Measurements from ENCODE around the gene CARD19.

The CARD19 gene

DNA sequence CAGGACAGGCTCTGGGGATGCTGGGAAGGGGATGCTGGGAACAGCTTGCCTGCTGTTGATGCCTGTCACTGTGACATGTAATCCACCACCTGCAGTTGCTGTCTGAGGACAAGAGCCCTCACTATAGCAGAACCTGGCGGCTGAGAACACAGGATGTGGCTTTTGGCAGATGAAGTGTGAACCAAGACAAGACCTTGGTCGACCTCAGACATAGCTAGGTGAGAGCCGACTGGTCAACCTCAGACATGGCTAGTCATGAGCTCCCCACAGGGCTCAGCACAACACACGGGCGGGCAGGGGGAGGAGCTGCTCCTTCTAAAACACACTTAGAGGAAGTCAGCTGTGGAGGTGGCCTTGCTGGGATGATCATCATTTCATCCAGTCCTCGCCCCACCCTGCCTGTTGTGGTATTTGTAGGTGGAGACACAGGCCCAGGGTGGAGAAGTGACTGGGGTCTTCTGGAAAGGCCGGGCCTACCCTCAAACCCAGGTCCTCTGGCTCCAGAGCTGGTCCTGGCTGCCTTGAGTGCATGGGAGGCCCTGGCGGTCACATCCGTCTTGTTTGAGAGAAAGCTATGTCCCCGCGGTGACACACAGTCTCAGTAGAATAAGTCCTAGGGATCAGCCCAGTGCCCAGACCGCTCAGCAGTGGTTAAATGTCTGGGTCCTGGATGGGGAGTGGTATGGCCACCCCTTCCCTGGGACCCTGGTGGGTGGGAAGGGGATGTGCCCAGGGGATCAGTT, 31.5 kb upstream of the CARD19 start:
- DNase-seq: no peak

GRCh38 chr9:93065135-93065720, 30.8 kb upstream of the CARD19 start:
- no peak for DNase-seq

DNA sequence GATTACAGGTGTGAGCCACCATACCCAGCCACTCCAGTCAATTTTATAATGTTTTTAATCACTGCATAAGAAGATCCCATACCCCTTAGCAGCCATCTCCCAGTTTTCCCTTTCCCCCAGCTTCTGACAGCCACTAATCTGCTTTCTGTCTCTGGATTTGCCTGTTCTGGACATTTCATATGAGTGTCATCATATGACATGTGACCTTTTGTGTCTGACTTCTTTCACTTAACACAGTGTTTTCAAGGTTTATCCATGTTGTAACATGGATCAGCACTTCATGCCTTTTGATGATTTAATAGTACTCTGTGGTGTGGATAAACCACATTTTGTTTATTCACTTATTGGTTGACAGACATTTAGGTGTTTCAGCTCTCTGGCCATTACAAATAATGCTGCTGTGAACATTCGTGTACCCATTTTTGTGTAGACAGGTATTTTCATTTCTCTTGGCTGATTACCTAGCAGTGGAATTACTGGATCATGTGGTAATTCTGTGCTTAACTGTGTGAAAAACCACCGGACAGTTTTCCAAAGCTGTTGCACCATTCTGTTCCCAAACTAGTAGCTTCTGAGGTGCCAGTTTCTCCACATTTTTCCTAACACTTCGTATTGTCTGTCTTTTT, 28.9 kb upstream of the CARD19 start:
- no peak for DNase-seq

- DNase-seq: no peak
Measured at GRCh38 chr9:93068956-93069355, 27.1 kb upstream of the CARD19 start.

DNA sequence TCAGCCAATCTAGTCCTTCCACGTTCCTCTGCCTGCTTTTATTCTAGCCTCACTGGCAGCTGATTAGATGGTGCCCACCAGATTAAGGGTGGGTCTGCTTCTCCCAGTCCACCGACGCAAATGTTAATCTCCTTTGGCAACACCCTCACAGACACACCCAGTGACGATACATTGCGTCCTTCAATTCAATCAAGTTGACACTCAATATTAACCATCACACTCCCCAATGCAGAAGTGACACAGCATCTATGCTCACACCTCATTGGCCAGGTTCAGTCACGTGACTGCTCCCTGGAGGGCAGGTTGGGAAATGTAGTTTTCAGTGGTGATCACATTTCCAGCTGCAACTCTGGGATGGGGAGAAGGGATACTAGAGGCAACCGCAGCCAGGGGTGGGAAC, 24.6 kb upstream of the CARD19 start:
- no peak for DNase-seq

DNA sequence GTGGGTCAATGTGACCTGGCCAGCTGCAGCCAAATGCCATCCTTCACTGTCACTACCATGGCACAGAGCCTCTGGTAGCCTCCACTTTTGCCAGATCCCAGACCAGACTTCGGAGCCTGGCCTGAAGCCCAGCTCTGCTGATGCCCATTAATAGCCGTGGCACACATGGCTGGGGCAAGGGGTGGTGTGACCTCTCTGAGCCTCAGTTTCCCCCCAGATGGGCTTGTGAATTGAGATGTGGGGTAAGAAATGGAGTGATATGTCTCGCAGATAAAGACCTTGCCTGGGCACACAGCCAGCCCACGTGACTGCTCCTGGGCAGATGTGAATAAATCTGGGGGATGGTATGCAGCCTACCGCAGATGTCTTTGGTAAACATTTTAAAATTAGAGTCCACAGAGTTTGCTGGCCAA, 23.6 kb upstream of the CARD19 start:
- peak; percentile 44 for DNase-seq

DNA sequence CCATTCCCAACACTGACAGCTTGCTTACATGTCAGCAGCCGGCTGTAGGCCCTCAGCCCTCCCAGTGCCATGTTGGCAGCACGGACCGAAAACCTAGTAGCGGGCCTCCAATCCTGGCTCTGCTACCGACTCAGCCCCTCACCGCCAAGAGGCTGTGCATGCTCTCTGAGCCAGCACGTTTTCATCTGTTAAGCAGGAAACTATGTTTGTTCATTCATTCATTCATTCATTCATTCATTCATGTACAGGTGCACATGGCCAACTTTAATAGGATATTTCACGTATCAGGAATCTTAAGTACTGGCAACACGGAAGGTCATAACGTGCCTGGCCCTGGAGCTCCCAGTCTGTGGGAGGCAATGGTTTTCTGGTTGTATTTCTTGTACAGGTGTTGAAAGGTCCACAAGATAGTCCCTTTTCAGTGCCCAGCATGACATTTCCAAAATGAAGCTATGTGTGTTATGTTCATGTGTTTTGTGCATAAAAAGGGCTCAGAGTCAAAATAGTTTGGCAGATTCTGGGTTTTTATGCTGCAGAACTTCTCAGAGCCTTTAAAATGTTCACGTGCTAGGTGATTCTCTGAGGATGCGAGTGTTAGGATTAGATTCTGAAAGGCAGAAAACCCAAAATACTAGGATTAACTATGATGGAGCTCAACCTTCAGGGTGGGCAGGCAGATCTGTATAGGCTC, 19.8 kb upstream of the CARD19 start:
- DNase-seq: no peak

- DNase-seq: no peak
Measured at GRCh38 chr9:93076792-93077128, 19.3 kb upstream of the CARD19 start.

DNA sequence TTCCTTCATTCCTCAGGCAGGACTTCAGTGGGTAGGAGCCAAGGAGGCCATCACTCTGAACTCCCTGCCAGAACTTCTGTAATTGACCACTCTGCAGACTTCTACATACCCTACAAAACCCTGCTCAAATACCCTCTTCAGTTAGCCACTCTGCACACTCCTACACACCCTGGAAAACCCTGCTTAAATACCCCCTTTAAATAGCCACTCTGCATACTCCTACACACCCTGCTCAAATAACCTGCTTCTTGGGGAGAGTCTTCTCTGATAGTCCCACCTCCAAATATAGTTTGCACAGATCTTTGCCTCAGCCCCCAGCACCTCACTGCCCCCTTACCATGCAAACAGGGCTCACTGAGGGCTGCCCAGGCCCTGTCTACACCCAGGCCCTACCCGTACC, 18.6 kb upstream of the CARD19 start:
- no peak for DNase-seq

- DNase-seq: no peak
Measured at GRCh38 chr9:93077811-93078210, 18.2 kb upstream of the CARD19 start.

GRCh38 chr9:93079371-93079770, 16.6 kb upstream of the CARD19 start:
- no peak for DNase-seq

- DNase-seq: no peak
Measured at GRCh38 chr9:93080406-93080805, 15.6 kb upstream of the CARD19 start.

DNA sequence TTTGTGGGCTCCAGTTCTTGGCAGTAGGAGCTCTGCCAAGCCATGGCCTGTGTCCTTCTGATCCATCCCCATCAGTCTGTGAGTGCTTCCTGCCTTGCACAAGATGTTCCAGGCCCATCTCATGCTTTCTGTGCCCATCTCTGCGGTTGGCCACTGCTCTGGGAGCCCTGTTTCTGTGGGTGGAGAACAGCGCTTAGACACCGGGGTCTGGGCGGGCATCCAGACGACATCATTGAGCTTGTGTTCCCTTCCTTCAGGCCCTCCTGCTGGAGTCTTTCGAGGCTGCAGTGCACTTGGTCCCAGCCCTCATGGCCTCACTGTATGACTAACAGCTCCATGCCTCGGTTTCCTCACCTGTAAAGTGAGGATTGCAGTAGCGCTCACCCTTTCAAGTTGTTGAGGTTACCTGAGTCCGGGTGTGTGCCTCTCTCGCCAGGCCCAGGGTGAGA, 14.9 kb upstream of the CARD19 start:
- no peak for DNase-seq

- peak; percentile 50 for DNase-seq
Measured at GRCh38 chr9:93081931-93082330, 14.1 kb upstream of the CARD19 start.

- DNase-seq: no peak
Measured at GRCh38 chr9:93082841-93083411, 13.1 kb upstream of the CARD19 start.

DNA sequence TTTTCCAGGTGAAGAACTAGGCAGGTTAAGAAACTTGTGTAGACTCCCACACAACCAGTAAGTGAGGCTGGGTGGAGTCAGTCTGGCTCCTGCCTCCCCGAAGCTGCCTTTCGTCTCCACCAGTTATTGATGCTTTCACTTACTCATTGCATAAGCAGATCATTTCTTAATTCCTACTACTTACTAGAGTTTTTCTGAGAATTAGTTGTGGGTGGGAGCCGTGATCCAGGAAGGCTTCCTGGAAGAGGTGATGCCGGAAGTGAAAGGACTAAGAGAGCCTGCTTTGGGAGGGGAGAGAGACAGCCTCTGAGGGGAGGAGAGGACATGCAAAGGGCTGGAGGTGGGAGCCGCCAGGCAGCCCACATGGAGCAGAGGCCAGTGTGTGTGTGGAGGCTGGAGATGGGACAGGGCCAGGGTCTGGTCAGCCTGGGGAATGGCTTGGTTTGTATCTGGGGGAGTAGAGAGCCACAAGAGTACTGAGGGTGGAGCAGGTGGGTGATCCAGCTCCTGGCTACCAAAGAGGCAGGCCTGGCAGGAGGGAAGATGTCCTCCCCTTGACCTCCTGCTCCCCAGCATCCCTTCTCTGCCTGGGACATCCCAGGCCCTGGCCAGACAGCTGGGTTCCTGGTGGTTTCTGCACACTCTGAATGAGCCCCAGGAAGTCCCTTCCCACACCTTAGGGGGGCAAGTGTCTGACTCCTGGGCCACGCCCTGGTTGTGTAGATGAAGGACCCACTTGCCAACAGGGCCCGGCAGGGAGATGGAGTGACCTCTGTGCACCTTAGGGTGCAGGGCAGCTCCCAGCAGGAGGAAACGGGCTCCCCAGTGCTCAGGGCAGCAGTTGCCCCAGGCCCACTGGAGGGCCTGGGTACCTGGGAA, 12.2 kb upstream of the CARD19 start:
- DNase-seq: no peak

DNA sequence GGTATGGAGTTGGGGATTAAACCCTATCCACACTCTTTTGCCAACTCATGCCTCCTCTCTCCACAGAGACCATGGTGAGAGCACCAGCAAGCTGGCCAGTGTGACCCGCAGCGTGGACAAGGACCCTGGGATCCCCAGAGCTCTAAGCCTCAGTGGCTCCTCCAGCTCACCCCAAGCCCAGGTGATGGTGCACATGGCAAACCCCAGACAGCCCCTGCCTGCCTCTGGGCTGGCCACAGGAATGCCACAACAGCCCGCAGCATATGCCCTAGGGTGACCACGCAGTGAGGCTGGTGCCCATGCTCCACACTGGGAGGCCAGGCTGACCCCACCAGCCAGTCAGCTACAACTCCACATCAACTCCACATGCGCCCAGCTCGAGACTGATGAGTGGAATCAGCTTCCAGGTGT, 11.5 kb upstream of the CARD19 start:
- no peak for DNase-seq

GRCh38 chr9:93085676-93086075, 10.3 kb upstream of the CARD19 start:
- no peak for DNase-seq

GRCh38 chr9:93086447-93087224, 9.4 kb upstream of the CARD19 start:
- DNase-seq: no peak

DNA sequence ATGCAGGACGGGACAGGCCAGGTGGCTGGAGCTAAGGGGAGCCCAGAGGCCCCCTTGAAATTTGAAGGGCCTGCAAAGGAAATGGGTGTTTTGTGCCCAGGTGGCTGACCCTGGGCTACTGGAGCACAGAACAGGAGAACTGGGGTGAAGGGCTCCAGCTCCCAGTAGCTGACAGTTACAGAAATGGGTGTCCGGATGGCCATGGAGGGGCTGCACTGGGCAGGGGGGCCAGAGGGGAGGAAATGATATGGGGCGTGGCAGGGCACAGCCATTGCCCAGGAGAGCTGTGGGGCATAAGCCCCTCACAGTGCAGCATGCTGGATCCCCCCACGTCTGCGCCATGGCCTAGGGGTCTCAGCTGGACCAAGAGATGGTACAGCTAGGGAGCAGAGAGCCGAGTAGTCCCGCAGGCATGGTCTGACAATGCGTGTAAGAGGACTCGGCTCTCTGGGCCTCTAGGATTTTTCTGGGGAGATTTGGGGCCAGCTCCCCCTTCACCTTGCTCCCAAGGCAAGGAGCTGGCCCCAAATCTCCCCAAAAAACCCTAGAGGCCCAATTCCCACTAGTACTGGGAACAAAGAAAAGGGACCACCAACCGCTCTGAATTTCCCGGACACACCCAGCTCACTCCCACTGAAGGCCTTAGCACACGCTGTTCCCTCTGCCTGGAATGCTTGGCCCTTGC, 7.9 kb upstream of the CARD19 start:
- no peak for DNase-seq

DNA sequence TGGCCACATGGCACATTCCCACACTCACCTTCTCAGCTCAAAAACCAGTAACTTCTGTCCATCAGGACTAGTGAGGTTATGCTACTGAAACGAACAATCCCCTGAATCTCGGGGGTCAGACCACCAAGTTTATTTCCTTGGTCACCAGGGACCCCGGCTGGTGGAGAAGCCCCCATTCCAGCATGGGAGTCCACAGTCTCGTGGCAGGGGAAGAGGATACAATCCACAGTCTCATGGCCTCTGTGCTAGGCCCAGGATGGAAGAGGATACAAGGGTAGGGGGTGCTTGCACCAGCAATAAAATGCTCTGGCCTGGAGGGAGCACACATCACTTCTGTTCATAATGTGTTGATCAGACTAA, 7.4 kb upstream of the CARD19 start:
- DNase-seq: no peak

Measured in fibroblast of skin of abdomen (primary cell).